ENCODE results near the gene GALNT13. TPM values are rescaled to one million over a fixed set of nuclear protein-coding genes. Genes with fewer than 3 reads are reported as not detected.

GALNT13 gene
- total RNA-seq, 1 donor from 2014 or later = 2.0 TPM

- DNase-seq (ENCODE audit: low read depth) (no peak), FAIRE-seq (no peak)
- Mint-ChIP-seq H3K27ac (ENCODE audit: unreplicated experiment) (no peak overlapping the region), H3K27me3 (ENCODE audit: low read depth, unreplicated experiment) (no peaks in the 10 kb centered on the region), H3K4me3 (ENCODE audit: unreplicated experiment) (no peak overlapping the region), H3K4me1 (ENCODE audit: low read depth, unreplicated experiment) (peaks cover 13% of the 10 kb centered on the region), H3K9me3 (ENCODE audit: unreplicated experiment) (no peaks in the 10 kb centered on the region), H3K36me3 (ENCODE audit: low read depth, unreplicated experiment) (no peaks in the 10 kb centered on the region)
- Histone ChIP-seq H3K27me3 (ENCODE audit: insufficient read depth, low read length) (no peaks in the 10 kb centered on the region), H3K79me2 (ENCODE audit: insufficient read depth, low read length) (no peaks in the 10 kb centered on the region), H3K4me2 (ENCODE audit: low read length) (no peak overlapping the region), H2AFZ (ENCODE audit: low read depth, low read length) (no peak overlapping the region), H3K4me1 (ENCODE audit: insufficient read depth, low read length) (no peaks in the 10 kb centered on the region), H3K36me3 (ENCODE audit: insufficient read depth, low read length) (no peaks in the 10 kb centered on the region), H4K20me1 (ENCODE audit: insufficient read depth, low read length) (no peaks in the 10 kb centered on the region), H3K27ac (ENCODE audit: low read depth, low read length) (no peak overlapping the region), H3K9me3 (ENCODE audit: insufficient read depth, low read depth, low read length) (no peaks in the 10 kb centered on the region), H3K4me3 (ENCODE audit: insufficient read depth, low read depth, low read length) (no peak overlapping the region), H3K9ac (ENCODE audit: low read length) (no peak overlapping the region)
- TF ChIP-seq EZH2 (IDR thresholded peaks at IDR 0.05; ENCODE audit: insufficient read depth, low read length) = no peak
- TF ChIP-seq CTCF (IDR thresholded peaks at IDR 0.05; ENCODE audit: insufficient read depth, low read depth, low read length) = no peak
Measured at GRCh38 chr2:153886833-153887232, 15.1 kb downstream of the GALNT13 start.

GRCh38 chr2:153890576-153890975 lies 18.9 kb downstream of the GALNT13 start:
- Histone ChIP-seq H3K79me2 (ENCODE audit: insufficient read depth, low read length) (no peaks in the 10 kb centered on the region), H3K4me3 (ENCODE audit: insufficient read depth, low read depth, low read length) (no peak overlapping the region), H3K4me2 (ENCODE audit: low read length) (no peak overlapping the region), H3K36me3 (ENCODE audit: insufficient read depth, low read length) (no peaks in the 10 kb centered on the region), H3K27ac (ENCODE audit: low read depth, low read length) (no peak overlapping the region), H3K9me3 (ENCODE audit: insufficient read depth, low read depth, low read length) (no peaks in the 10 kb centered on the region), H3K9ac (ENCODE audit: low read length) (no peak overlapping the region), H3K27me3 (ENCODE audit: insufficient read depth, low read length) (no peaks in the 10 kb centered on the region), H4K20me1 (ENCODE audit: insufficient read depth, low read length) (no peaks in the 10 kb centered on the region), H2AFZ (ENCODE audit: low read depth, low read length) (no peak overlapping the region), H3K4me1 (ENCODE audit: insufficient read depth, low read length) (no peaks in the 10 kb centered on the region)
- DNase-seq (ENCODE audit: low read depth) (no peak), FAIRE-seq (no peak)
- TF ChIP-seq EZH2 (IDR thresholded peaks at IDR 0.05; ENCODE audit: insufficient read depth, low read length) = no peak
- TF ChIP-seq CTCF (IDR thresholded peaks at IDR 0.05; ENCODE audit: insufficient read depth, low read depth, low read length) = no peak
- Mint-ChIP-seq H3K27me3 (ENCODE audit: low read depth, unreplicated experiment) (no peaks in the 10 kb centered on the region), H3K27ac (ENCODE audit: unreplicated experiment) (peak overlapping the region; percentile 20), H3K4me3 (ENCODE audit: unreplicated experiment) (no peak overlapping the region), H3K9me3 (ENCODE audit: unreplicated experiment) (no peaks in the 10 kb centered on the region), H3K36me3 (ENCODE audit: low read depth, unreplicated experiment) (no peaks in the 10 kb centered on the region), H3K4me1 (ENCODE audit: low read depth, unreplicated experiment) (peaks cover 13% of the 10 kb centered on the region)

- no peaks in the 10 kb centered on the region for H3K27me3 Mint-ChIP-seq (ENCODE audit: low read depth, unreplicated experiment)
- Histone ChIP-seq H4K20me1 (ENCODE audit: insufficient read depth, low read length) (no peaks in the 10 kb centered on the region), H3K27me3 (ENCODE audit: insufficient read depth, low read length) (no peaks in the 10 kb centered on the region), H3K9ac (ENCODE audit: low read length) (no peak overlapping the region), H3K79me2 (ENCODE audit: insufficient read depth, low read length) (no peaks in the 10 kb centered on the region), H3K4me2 (ENCODE audit: low read length) (no peak overlapping the region), H3K9me3 (ENCODE audit: insufficient read depth, low read depth, low read length) (no peaks in the 10 kb centered on the region), H3K36me3 (ENCODE audit: insufficient read depth, low read length) (no peaks in the 10 kb centered on the region), H3K4me3 (ENCODE audit: insufficient read depth, low read depth, low read length) (no peak overlapping the region), H3K27ac (ENCODE audit: low read depth, low read length) (no peak overlapping the region), H3K4me1 (ENCODE audit: insufficient read depth, low read length) (no peaks in the 10 kb centered on the region), H2AFZ (ENCODE audit: low read depth, low read length) (no peak overlapping the region)
- no peak overlapping the region for H3K4me3 Mint-ChIP-seq (ENCODE audit: unreplicated experiment)
- no peaks in the 10 kb centered on the region for H3K9me3 Mint-ChIP-seq (ENCODE audit: unreplicated experiment)
- H3K4me1 Mint-ChIP-seq (ENCODE audit: low read depth, unreplicated experiment) = peaks cover 13% of the 10 kb centered on the region
- no peak overlapping the region for H3K27ac Mint-ChIP-seq (ENCODE audit: unreplicated experiment)
- FAIRE-seq (no peak), DNase-seq (ENCODE audit: low read depth) (no peak)
- TF ChIP-seq EZH2 (IDR thresholded peaks at IDR 0.05; ENCODE audit: insufficient read depth, low read length) (no peak), CTCF (IDR thresholded peaks at IDR 0.05; ENCODE audit: insufficient read depth, low read depth, low read length) (no peak)
- no peaks in the 10 kb centered on the region for H3K36me3 Mint-ChIP-seq (ENCODE audit: low read depth, unreplicated experiment)
Measured at GRCh38 chr2:153891051-153891450, 19.3 kb downstream of the GALNT13 start.
